Activated CD8-positive, alpha-beta memory T cell treated with anti-CD3 and anti-CD28 coated beads, Interleukin-2, amount 50 U/mL, for 24 hours (primary cell): Measurements from ENCODE around the gene STUM.

Source experiments
- DNase-seq: peaks from one replicate; pipeline ENCODE4 v3.0.0-alpha.2; 2020; ENCODE audit errors: extremely low read depth

The STUM gene

DNA sequence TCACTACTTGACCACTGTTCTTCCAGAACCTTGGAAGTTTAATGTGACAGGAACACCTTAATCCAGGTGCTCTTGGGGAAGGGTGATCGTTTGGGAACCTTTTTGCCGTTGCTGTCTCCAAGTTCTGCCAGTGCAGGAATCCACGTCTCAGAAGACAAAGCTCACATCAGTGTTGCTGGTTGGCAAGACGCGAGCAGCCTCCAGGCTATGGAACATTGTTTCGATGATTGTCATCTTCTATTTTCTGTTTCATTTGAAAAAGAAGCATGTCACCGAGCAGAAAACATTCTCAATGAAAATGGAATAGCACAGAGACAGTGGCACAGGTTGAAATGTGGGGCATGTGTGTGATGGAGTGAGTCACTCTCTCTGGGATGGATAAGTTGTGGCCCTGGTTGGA lies 11.7 kb downstream of the STUM start:
- no peak for DNase-seq

DNA sequence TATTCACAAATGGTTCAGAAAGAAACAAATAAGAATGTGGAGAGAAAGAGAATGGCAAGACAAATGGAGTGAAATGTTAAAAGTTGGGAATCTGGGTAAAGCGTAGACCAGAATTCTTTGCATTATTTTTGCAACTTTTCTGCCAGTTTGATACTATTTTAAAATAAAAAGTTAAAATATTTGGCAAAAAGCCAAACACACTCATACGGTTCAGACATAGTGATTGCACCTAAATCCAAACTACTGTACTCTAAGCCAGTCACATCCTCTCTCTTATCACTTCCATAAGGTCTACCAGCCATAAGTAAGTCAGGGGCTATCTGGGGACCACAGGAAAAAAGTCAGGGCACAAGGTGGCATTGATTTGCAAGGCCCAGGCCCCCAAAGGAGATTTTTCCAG lies 14.4 kb downstream of the STUM start:
- DNase-seq: no peak

DNA sequence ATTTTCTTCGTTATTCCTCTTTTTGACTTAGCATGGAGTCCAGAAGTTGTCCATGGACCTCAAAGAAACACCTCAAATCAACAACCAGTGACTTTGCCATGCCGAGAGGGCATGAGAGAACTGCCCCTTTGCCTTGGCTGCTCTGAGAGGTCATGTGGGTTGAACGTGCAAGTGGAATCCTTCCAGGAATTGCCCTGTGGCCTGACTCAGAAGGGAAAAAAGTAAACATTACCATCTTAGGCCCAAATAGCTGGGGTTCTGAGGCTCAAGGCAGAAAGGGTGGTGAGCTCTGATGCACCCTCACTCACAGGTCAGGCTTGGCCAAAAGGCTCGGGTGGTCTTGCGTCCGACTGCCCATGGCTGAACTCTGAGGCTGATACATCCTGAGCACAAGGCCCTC lies 15.1 kb downstream of the STUM start:
- no peak for DNase-seq

DNA sequence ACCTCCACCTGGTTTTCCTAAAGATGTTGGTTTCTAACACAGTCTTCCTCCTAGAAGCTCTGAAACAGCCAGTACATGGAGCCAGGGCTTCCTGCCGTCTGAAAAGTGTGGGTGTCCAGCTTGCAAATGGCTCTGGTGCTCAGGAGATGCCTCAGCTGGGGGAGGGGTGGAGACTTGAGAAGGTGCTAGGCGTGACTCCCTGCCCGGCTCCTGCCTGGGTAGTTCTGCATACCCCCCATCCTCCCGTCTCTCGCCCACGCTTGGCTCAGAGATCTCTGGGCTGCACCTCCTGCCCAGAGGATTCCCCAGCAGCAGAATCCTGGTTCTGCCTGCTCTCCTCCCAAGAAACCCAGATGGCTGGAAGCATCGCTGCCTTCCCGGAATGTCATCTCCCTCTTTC lies 16.9 kb downstream of the STUM start:
- DNase-seq: no peak

DNA sequence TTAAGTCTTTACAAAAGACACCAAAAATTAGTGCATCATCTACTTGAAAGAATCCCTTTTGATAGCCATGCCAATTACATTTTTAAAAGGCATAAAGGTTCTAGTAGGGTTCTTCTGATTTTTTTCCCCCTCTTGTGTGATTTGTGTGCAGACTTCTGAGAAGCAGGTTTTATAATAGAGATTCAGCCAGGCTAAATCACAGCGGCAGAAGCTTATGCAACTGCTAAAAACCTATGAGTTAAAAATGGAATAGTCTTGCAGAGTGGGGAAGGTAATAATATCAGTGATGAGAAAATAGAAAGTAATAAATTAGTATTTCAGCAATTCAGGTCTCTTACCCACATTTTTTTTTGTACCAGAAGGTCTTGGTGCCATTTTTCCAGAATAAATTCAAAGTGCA lies 17.7 kb downstream of the STUM start:
- no peak for DNase-seq

DNA sequence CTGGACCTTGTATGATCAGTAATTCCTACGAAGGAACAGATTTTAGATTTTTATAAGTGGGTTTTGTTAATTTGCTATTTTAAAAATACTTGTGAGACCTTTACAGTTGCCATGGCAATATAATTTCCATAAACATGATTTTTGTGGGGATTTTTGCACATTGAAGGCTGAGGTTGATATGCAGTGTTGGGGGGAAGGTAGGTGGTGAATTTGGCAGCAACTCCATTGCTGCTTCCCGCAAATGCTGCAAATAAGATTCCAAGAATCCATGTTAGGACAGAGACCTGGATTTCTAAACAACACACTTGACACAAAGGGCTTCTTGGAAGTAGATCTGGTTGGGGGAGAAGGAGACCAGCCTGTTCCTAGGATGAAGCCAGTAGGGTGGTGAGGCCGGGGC lies 18.2 kb downstream of the STUM start:
- no peak for DNase-seq

DNA sequence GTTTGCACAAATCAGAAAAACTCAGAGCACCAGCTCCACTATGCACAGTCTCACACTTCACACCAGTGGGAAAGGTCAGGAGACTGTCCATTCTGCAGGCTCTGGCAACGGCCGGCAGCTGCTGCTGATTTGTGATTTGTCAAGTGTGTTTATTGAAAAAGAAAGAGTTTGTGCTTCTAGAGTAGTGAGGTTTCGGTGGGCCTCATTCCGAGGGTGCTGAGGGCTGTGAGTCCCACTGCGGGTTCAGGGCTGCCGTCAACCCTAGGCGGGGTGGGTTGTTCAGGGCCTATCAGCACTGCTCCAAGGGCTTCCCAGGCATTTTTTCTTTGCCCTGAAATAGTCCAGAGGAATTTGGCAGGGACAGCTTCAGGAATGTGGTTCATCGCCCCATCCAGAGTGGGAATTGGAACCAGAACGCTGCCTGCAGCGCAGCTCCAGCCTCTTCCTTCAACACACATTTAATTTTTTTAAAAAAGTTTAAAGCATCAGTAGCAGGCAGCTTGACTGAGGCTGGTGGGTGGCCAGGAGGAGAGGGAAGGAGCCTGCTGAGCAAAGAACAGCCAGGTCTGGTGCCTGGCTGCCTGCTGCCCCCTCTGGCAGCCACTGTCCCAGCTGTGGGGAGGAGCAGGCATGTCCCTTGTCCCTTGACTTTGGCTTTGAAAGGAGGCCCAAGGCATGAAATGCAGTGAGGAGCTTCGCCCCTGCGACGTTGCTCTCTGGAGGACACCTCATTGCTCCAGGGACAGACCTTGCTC lies 19.7 kb downstream of the STUM start:
- DNase-seq: no peak

DNA sequence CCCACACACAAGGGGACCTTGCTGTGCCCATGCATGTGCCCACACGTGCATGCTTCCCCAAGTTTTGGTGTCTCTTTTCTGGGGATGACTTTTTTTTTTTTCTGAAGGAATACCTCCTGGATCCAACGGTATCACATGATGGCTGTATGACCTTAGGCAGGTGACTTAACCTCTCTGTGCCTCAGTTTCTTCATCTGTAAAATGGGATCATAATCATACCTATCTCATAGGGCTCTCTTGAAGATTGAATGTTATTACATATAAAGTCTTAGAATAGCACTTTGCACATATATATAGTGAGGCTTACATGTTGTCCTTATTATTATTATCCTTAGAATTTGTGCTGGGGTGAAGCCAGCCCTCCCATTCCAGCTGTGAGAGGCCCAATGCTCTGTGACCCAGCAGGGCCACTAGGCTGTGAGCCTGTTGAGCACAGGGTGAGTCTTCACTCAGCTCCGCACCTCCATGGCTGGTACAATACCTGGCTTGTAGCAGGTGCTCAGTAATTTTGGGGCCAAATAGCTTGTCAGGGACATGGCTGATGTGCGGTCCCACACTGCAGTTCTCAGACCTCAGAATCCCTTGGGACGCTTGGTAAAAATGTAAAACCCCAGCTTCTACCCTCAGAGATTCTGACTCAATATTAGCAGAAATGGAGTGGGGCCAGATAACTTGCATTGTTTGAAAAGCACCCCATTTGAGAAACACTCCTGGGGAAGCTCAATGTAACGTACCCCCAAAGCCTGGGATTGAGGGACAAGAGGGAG lies 20.6 kb downstream of the STUM start:
- no peak for DNase-seq

DNA sequence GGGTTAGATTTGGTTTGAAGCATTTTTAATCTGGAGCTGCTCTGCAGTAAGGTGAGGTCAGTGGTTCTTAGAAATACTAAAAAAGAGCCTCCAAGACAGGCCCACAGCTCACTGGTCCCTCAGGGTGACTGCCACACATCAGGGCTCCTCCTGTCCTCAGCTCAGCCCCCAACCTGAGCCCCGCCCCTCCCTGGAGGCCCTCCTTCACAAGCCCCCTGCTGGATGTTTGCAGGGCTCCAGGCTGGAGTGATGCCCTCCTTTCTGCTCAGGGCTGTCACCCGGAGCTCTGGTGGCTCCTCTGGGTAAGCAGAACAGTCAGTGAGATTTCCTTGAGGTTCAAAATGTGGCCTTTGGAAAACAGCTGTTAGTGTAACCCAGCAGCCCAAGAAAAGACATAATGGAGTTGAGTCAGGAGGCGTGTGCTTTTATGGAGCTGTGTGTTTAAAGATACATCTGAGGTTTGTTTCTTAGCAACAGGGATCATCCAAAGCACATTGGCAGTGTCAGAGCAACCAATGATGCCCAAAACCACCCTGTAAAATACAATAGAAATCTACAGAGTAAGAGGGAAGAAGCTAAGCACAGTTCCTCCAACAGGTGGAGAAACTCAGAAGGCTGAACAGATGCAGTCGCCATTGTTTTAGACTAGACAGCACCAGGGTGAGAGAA lies 21.4 kb downstream of the STUM start:
- no peak for DNase-seq

DNA sequence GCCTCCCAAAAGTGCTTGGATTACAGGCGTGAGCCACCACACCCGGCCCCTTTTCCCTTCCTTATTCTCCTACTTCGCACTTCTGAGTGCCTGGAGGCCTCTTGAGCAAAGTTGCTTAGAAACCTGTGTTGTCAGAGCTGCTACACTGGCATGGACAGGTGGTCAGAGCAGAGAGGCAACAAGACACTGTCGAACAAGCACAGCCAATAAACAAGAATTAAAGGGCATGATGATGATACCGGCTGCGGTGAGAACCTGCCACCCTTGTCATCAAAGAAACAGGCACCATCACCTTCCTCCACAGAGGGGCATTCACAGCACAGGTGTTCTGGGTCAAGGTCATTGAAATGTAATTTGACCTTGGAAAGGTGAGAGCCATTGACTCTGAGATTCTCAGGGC lies 23.3 kb downstream of the STUM start:
- DNase-seq: no peak

DNA sequence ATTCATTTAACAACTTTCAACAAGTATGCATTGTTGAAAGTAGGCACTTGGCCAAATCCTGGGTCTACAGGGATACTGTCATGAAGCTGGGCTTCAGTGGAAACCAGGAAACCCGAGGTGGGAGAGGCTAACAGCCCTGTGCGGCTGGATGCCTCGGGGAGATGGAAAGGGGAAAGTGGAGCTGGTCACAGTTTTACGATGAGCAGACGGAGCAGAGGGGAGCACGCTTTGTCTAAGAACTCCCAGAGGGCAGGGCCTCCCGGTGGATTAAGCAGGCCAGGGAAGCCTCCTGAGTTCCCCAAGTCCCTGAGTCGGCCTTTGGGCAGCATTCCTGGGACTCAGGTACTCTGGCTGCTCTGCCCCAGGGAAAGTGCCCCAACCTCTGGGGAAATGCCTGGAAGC lies 23.8 kb downstream of the STUM start:
- no peak for DNase-seq

DNA sequence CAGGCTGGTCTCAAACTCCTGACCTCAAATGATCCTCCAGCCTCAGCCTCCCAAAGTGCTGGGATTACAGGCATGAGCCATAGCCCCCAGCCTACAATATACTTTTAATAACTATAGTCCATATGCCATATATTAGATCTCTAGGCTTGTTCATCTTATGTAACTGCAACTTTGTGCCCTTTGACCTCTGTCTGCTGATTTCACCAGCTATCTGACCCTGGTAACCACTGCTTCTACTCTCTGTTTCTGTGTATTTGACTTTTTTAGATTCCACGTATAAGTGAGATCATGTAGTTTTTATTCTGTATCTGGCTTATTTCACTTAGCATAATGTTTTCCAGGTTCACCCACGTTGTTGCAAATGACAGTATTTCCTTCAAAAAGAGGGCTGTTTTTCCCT lies 25.5 kb downstream of the STUM start:
- no peak for DNase-seq

DNA sequence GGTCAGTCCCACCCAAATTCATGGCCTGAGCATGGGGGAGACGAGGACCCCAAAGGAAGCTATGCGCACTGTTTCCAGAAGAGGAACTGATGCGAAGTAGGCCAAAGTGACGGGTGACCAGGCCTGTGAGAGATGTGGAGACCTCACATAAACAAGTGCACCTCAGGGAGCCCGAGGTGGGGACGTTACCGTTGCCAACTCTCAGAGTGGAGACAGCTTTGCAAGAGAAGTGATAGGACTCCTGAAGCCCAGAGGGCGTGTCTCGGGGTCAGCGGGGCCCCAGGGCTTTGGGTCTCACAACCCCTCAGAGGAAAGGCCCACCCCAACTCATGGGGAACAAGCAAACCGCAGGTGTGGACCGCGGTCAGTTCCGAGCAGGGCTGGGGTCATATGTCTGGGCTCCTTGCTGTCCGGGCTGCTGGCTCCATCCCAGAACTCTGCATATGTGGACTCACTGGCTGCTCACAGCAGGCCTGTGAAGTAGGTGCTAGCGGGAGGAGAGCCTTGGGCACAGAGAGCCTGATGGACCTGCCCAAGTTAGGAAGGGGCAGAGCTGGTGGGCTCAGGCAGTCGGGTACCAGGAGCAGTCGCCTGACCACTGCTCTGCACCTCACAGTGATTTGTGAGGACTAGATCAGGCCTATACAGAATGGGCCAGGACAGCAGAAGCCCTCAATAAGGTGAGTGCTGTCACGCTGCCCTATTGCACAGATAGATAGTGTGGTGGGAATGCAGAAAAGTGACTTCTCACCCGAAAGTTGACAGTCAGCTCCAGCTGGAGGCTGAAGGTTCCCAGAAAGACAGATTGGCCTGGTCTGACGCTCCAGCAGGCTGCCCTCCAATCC lies 26.2 kb downstream of the STUM start:
- no peak for DNase-seq

DNA sequence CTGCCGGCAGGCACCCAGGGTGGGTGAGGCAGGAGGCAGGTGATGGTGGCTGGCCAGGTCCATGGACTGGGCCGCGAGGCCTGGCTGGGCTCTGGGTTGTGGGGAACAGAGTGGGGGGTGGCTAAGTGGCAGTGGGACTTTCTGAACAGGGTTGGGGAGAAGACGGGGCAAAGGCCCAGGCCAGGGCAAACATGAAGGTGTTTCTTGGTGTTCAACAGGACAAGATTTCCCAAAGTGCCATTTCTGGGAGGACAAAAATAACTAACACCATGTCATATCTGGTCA lies 26.8 kb downstream of the STUM start:
- no peak for DNase-seq

DNA sequence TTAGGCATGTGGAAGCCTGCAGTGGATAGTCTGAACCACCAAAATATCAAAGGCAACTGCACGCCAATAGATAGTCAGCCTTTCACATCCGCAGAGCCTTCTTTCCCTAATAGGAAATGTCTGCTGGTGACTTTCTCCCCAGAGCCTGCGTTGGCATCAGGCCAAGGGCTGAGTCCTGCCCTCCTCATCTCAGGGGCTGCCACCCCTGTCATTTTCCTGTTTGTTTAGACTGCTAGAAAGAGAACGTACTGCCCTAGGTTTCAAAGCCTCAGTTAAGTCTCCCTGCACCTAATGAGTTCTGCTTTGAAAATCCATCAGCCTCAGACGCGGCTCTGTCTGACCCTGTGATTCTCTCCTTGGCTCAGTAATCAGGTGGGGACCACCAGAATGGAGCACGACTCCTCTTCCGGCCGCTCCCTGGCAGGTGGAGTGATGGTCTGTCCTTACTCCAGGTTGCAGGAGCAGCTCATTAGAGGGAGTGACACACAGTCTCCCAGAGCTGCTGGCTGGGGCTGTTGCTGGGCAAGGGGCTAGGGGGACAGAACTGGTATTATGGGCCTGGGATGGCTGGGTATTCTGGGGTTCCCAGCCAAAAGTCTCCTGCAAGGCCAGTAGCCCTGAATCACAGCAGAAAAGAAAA lies 27.3 kb downstream of the STUM start:
- DNase-seq: no peak

DNA sequence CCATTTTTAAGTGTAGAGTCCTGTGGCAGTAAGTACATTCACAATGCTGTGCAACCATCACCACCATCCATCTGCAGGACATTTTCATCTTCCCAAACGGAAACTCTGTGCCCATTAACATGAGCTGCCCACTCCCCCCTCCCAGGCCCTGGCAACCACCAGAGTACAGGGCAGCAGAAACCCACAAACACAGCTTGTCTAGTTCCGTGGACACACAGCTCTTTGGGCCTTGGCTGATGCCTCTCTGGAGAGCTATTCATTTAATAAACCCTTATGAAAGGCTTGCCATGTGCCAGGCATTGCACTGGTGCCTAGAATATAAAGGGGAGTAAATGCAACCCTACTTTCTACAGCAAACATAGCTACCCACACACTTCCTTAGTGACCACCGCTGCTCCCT lies 28.0 kb downstream of the STUM start:
- DNase-seq: no peak

DNA sequence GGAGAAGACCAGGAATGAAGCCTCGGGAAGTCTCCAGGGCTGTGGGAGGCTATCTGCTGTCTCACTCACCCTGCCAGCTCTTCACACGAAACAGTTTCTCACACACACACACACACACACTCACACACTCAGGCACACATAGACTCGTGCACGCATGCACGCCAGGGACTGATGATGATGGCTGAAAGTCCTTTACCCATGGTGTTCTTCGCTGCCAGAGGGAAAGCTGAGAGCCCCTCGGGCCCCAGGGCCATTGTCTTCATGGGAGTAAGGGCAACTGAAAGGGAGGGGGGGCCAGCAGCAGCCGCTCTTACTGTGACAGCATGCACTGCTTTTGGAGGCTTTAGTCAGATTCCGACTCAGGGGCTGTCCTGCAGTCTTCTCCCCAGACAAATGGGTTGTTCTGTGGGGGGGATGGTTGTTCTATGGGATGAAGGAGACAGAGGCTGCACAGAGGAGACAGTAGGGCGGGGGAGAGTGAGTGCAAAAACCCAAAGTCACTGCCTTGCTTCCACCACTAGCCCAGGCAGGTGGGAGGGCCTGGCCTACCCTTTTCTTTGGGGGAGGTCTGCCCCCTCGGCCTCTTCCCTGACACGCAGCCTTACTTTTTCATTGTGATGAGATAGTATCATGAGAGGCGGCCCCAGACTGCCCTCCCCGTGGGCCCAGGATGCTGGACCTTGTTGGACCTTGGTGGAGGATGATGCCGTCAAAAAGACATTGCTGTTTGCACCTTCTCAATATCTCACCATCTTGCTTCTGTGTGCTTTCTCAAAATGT lies 29.0 kb downstream of the STUM start:
- DNase-seq: no peak

DNA sequence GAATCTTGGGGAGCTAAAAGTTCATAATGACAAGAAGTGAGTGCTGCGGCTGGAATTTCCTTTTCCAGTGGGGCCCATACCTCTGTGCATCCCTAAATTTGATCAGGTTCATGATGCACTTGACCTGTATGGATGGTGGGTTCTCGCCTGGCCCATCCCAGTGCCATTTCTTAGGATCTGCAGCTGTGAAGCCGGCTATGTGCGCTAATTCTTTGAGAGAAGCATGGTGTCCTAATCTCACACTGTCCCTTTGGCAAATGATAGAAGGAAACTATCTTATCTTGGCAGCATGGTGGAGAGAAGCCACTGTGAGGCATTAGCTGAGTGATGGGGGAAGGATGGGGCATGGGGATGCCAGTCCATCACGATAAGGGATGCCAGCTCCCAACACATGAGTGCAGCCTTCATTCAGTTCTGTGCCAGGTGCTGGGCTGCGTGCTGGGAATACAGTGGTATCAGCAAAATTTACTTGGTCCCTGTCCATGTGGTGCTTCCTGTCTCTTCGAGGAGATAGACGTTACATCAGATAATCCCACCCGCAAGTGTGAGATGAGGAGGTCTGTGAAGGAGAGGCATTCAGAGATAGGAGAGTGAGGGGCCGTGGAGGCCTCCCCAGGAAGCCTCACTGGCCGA lies 30.5 kb downstream of the STUM start:
- no peak for DNase-seq

DNA sequence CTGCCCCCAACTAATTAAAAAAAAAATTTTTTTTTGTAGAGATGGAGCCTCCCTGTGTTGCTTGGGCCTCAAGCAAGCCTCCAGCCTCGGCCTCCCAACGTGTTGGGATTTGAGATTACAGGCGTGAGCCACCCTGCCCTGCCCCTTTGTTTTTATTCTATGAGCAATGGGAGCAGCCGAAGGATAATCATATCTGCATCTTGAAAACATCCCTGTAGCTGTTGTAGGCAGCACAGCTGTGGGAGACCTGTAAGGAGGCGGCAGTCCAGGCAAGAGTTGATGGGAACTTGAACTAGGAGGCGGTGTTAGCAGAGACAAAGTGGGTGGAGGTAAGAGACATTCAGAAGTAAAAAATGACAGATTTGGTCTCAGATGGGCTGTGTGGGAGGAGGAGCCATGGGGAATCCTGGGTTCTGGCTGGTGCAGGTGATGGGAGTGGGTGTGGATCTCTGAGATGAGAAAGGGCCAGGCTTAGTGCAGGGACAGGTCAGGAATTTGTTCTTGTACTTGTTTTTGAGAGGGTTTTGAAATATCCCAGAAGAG lies 31.3 kb downstream of the STUM start:
- DNase-seq: no peak

DNA sequence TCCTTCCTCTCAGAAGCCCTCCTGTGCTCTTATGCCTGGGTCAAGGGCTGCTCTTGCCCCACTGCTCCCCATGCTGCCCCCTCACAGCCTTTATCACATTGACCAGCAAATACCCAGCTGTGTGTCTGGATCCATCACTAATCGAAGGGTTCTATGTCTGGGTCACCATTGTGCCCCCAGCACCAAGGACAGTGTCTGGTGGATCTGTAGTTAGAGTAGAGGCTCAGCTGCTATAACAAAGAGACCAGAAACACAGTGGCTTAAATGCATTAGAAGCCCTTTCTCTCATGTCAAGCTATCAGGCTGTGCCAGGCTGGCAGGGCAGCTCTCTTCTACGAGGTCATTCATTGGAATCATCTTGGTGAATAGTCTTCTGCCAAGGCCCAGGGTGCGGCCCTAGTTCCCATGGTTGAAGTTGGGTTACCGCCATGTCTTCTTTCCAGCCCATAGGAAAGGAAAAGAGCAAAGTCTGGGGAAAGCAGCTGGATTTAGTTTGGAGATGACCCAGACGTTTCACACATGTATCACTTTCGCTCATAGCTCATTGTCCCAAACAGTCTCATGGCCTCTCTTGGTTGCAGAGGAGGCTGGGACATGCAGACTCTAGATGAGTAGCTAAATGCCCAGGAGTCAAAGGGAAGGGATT lies 32.2 kb downstream of the STUM start:
- no peak for DNase-seq
